Fibroblast of gingiva (primary cell): Measurements from ENCODE around the gene IFT25.

ENCODE experiments used
- DNase-seq: peaks from one replicate; pipeline ENCODE4 v3.0.0-alpha.2; 2011; ENCODE audit warnings: low read depth

The IFT25 gene

GRCh38 chr1:53929246-53929960 is 16.1 kb downstream of the IFT25 start:
- DNase-seq: no peak

GRCh38 chr1:53927376-53927881 is 18.1 kb downstream of the IFT25 start:
- DNase-seq: no peak

GRCh38 chr1:53919675-53920066 is 25.8 kb downstream of the IFT25 start:
- no peak for DNase-seq

GRCh38 chr1:53918343-53918742 is 27.2 kb downstream of the IFT25 start:
- no peak for DNase-seq

GRCh38 chr1:53913352-53914033 is 32.0 kb downstream of the IFT25 start:
- DNase-seq: no peak

GRCh38 chr1:53911442-53911841 is 34.1 kb downstream of the IFT25 start:
- no peak for DNase-seq

- no peak for DNase-seq
Measured at GRCh38 chr1:53909946-53910345, 35.6 kb downstream of the IFT25 start.

GRCh38 chr1:53906121-53906520 is 39.4 kb downstream of the IFT25 start:
- no peak for DNase-seq

- DNase-seq: no peak
Measured at GRCh38 chr1:53905509-53905908, 40.0 kb downstream of the IFT25 start.

GRCh38 chr1:53902235-53903138 is 43.0 kb downstream of the IFT25 start:
- DNase-seq: no peak

- no peak for DNase-seq
Measured at GRCh38 chr1:53899708-53900107, 45.8 kb downstream of the IFT25 start.

- peak; percentile 37 for DNase-seq
Measured at GRCh38 chr1:53899206-53899628, 46.3 kb downstream of the IFT25 start.

- DNase-seq: peak; percentile 96
Measured at GRCh38 chr1:53896635-53897229, 48.8 kb downstream of the IFT25 start.

GRCh38 chr1:53895421-53895820 is 50.1 kb downstream of the IFT25 start:
- no peak for DNase-seq

GRCh38 chr1:53894644-53895043 is 50.9 kb downstream of the IFT25 start:
- no peak for DNase-seq

GRCh38 chr1:53893999-53894636 is 51.4 kb downstream of the IFT25 start, which contains the start of gene DIO1:
Gene DIO1, plus strand, starts transcription at chr1:53894187. Its CDS starts 24 bp downstream, at chr1:53894211.
- no peak for DNase-seq

- DNase-seq: no peak
Measured at GRCh38 chr1:53892911-53893310, 52.6 kb downstream of the IFT25 start.

- no peak for DNase-seq
Measured at GRCh38 chr1:53891678-53892077, 53.8 kb downstream of the IFT25 start.

GRCh38 chr1:53891018-53891417 is 54.5 kb downstream of the IFT25 start:
- DNase-seq: no peak

- no peak for DNase-seq
Measured at GRCh38 chr1:53890522-53890941, 55.0 kb downstream of the IFT25 start.
